K562 (cell line): Measurements from ENCODE around the gene BIRC5. TPM values are rescaled to one million over a fixed set of nuclear protein-coding genes. Genes with fewer than 3 reads are reported as not detected.

Experiments used
- ATAC-seq: fragments of 200-7000 bp; cut with Tn5 transposase; 3 replicates; pipeline ENCODE4 v1.9.1; 2020; ENCODE audit warnings: moderate library complexity
- BruUV-seq: library from RNA; stranded (reverse); fragments of 400-500 nt; replicated peaks from 2 replicates; lab custom pipeline; 2021; lab: Mats Ljungman, UMichigan
- CTCF ChIA-PET: fragments of 300-600 bp; formaldehyde crosslinking; extraction: SDS; loops from one replicate; lab custom pipeline; 2021; ENCODE audit warnings: low intra/inter-chr PET ratio; lab: Yijun Ruan, JAX
- POLR2A ChIA-PET: fragments of 300-600, 350-650 bp; sonication (Branson Sonifier 250); formaldehyde crosslinking; extraction: SDS; loops from one replicate; lab custom pipeline; 2021; ENCODE audit warnings: antibody characterized with exemption, inconsistent platforms; lab: Yijun Ruan, JAX
- DNase-seq, 4 experiments: peaks; one replicate each; pipeline versions ENCODE4 v3.0.0 to v3.0.0-alpha.2; 2011 to 2018; ENCODE audit warnings: low spot score in 3 of 4, mixed read lengths in 3 of 4; ENCODE audit errors: extremely low read depth in 1 of 4
- FAIRE-seq: peaks from 2 replicates; lab custom pipeline; 2011; peaks lifted over from hg19 to GRCh38; lab: Jason Lieb, UNC
- H2AFZ ChIP-seq: 2 replicates; pipeline ENCODE4 v1.6.0; 2011; ENCODE audit warnings: low read depth, low read length, control low read depth, inconsistent platforms
- H3K27ac ChIP-seq: fragments of 200-600 bp; 3 replicates; pipeline ENCODE4 v1.8.0; 2011; ENCODE audit warnings: low read depth, mild to moderate bottlenecking, control low read depth, inconsistent platforms, low read length, moderate library complexity, mixed read lengths; ENCODE audit errors: extremely low read depth
- H3K27me3 ChIP-seq, 2 experiments: fragments of 300-600 bp in 1 of 2; 2 replicates in 1 of 2; 3 replicates in 1 of 2; pipeline versions ENCODE4 v1.6.0 to v1.8.0; 2011; ENCODE audit warnings: inconsistent platforms in 2 of 2, low read length in 2 of 2, mild to moderate bottlenecking in 1 of 2, mixed read lengths in 1 of 2, moderate library complexity in 1 of 2; ENCODE audit not compliant: control insufficient read depth in 2 of 2, insufficient read depth in 2 of 2
- H3K36me3 ChIP-seq: fragments of 300-600 bp; 3 replicates; pipeline ENCODE4 v1.8.0; 2011; ENCODE audit warnings: mild to moderate bottlenecking, low read length, inconsistent platforms; ENCODE audit not compliant: control insufficient read depth, insufficient read depth
- H3K4me1 ChIP-seq, 2 experiments: fragments of 200-600 bp in 1 of 2; replicated peaks in 1 of 2; 2 replicates in 1 of 2; 3 replicates in 1 of 2; pipeline versions ENCODE4 v1.5.1 to v1.8.0; 2011; ENCODE audit warnings: inconsistent platforms in 2 of 2, low read length in 2 of 2, mild to moderate bottlenecking in 1 of 2, mixed read lengths in 1 of 2, moderate library complexity in 1 of 2; ENCODE audit not compliant: control insufficient read depth in 2 of 2, insufficient read depth in 2 of 2
- H3K4me2 ChIP-seq: 2 replicates; pipeline ENCODE4 v1.6.1; 2011; ENCODE audit warnings: low read length, control low read depth, inconsistent platforms, mixed read lengths; ENCODE audit not compliant: insufficient read depth
- H3K4me3 ChIP-seq: fragments of 200-600 bp; sonication (generic), shearing (Covaris generic); 2 replicates; pipeline ENCODE4 v1.5.1; 2016; ENCODE audit warnings: control low read depth, inconsistent platforms
- H3K79me2 ChIP-seq: fragments of 200-600 bp; 3 replicates; pipeline ENCODE4 v1.8.0; 2011; ENCODE audit warnings: low read length, inconsistent platforms; ENCODE audit not compliant: control insufficient read depth, insufficient read depth
- H3K9ac ChIP-seq, 2 experiments: 2 replicates each; pipeline versions ENCODE4 v1.6.0 to v1.6.1; 2011; ENCODE audit warnings: low read depth in 2 of 2, low read length in 2 of 2, control low read depth in 1 of 2, inconsistent platforms in 1 of 2, mild to moderate bottlenecking in 1 of 2, mixed read lengths in 1 of 2; ENCODE audit not compliant: insufficient read depth in 1 of 2
- H3K9me1 ChIP-seq: one replicate; pipeline ENCODE4 v1.6.0; 2011; ENCODE audit warnings: inconsistent platforms, mild to moderate bottlenecking, low read length, moderate library complexity; ENCODE audit not compliant: control insufficient read depth, insufficient read depth
- H3K9me3 ChIP-seq: replicated peaks from 2 replicates; pipeline ENCODE4 v1.5.1; 2011; ENCODE audit warnings: low read depth, low read length, inconsistent platforms; ENCODE audit not compliant: control insufficient read depth, insufficient read depth
- H4K20me1 ChIP-seq: replicated peaks from 2 replicates; pipeline ENCODE4 v1.6.1; 2011; ENCODE audit warnings: low read length, inconsistent platforms, mixed read lengths; ENCODE audit not compliant: control insufficient read depth, insufficient read depth
- ARNT ChIP-seq, 2 experiments: fragments of 450-650 bp; IDR thresholded peaks; 2 replicates each; pipeline ENCODE4 v1.6.1; 2016; ENCODE audit warnings: mild to moderate bottlenecking in 1 of 2
- CREB3 ChIP-seq: fragments of 450-650 bp; conservative IDR thresholded peaks from 2 replicates; pipeline ENCODE4 v1.6.1; 2016; ENCODE audit warnings: missing genetic modification characterization, low read depth, mild to moderate bottlenecking, missing compliant biosample characterization, moderate library complexity
- GTF3C2 ChIP-seq: IDR thresholded peaks from 3 replicates; pipeline ENCODE4 v1.6.1; 2011; ENCODE audit warnings: borderline replicate concordance, mild to moderate bottlenecking, moderate library complexity; ENCODE audit not compliant: insufficient read length; ENCODE audit errors: extremely low read depth
- MECOM ChIP-seq: fragments of 250-450 bp; sonication (Bioruptor Pico); IDR thresholded peaks from 2 replicates; pipeline ENCODE4 v1.8.0; 2022; ENCODE audit warnings: inconsistent platforms
- MIER1 ChIP-seq: fragments of 450-650 bp; IDR thresholded peaks from 2 replicates; pipeline ENCODE4 v1.6.1; 2016; ENCODE audit warnings: antibody characterized with exemption, mild to moderate bottlenecking, low read depth
- NELFE ChIP-seq: IDR thresholded peaks from 2 replicates; pipeline ENCODE4 v1.6.1; 2011; ENCODE audit warnings: mild to moderate bottlenecking; ENCODE audit not compliant: insufficient read depth, insufficient read length
- NR2F6 ChIP-seq: fragments of 450-650 bp; formaldehyde crosslinking; IDR thresholded peaks from 2 replicates; pipeline ENCODE4 v1.4.0; 2020; ENCODE audit warnings: mild to moderate bottlenecking
- SP1 ChIP-seq: sonication (generic); formaldehyde crosslinking; IDR thresholded peaks from 2 replicates; pipeline ENCODE4 v1.8.1; 2022; ENCODE audit warnings: mild to moderate bottlenecking, missing genetic modification reagents
- TRIM24 ChIP-seq, 2 experiments: fragments of 450-650 bp; IDR thresholded peaks; 2 replicates each; pipeline ENCODE4 v1.6.1; 2016
- XRCC3 ChIP-seq: fragments of 450-650 bp; IDR thresholded peaks from 2 replicates; pipeline ENCODE4 v1.6.1; 2017; ENCODE audit warnings: mild to moderate bottlenecking, moderate library complexity
- XRCC5 ChIP-seq: fragments of 200-400 bp; formaldehyde crosslinking; IDR thresholded peaks from 2 replicates; pipeline ENCODE4 v1.6.1; 2017; ENCODE audit warnings: low read depth, mild to moderate bottlenecking, low read length
- ZNF717 ChIP-seq: fragments of 250-450 bp; sonication (Bioruptor Pico); IDR thresholded peaks from 2 replicates; pipeline ENCODE4 v1.5.0; 2021
- WGBS: fragments of 100-300 bp; shearing (Covaris generic); methylation state at CpG from one replicate; pipeline ENCODE4 v1.1.6; 2016; ENCODE audit warnings: low coverage, mixed read lengths; ENCODE audit not compliant: insufficient coverage; ENCODE audit errors: missing lambda C conversion rate; 5-methylcytosine and 5-hydroxymethylcytosine counted together
- in situ Hi-C: fragments of 300-500 bp; cut with MboI; formaldehyde crosslinking; loops from 4 replicates; pipeline ENCODE4 v1.15.0; 2018; ENCODE audit warnings: inconsistent platforms, mixed read lengths
- intact Hi-C: fragments of 100-400 bp; cut with micrococcal nuclease; formaldehyde crosslinking; loops from 2 replicates; pipeline ENCODE4 v1.14.2; 2022
- polyA plus RNA-seq, 8 experiments: library from polyadenylated mRNA; depleted of rRNA in 4 of 8; stranded (reverse) in 5 of 8; unstranded in 3 of 8; fragments of >200 nt; fragmentation: Nextera tagmentation in 2 of 8; fragmentation: Illumina TruSeq in 1 of 8; extraction: Ambion mirVana in 2 of 8; extraction: Trizol in 1 of 8; gene quantifications; 2 replicates each; pipeline versions ENCODE4 v1.2.1 to v1.2.3, GENCODE V29; 2011 to 2014; ENCODE audit warnings: inconsistent platforms in 1 of 8, missing spikeins in 1 of 8
- total RNA-seq, 7 experiments: library from RNA; depleted of rRNA in 6 of 7; stranded (reverse); fragments of >200 nt in 6 of 7; fragmentation: Illumina TruSeq in 2 of 7; extraction: Trizol in 2 of 7; gene quantifications; 2 replicates each; pipeline versions ENCODE4 v1.2.1 to v1.2.3, GENCODE V29; 2011 to 2021; ENCODE audit warnings: low replicate concordance in 1 of 7
- TF ChIP-seq, protein P1 (sequence below): fragments of 450-650 bp; IDR thresholded peaks from 2 replicates; pipeline ENCODE4 v1.6.1; 2016; ENCODE audit warnings: missing biosample characterization, missing genetic modification characterization
- TF ChIP-seq, protein P2 (sequence below): fragments of 200-800 bp; sonication (Bioruptor generic); IDR thresholded peaks from 2 replicates; pipeline ENCODE4 v1.6.1; 2017; ENCODE audit warnings: missing genetic modification characterization, missing compliant biosample characterization

Gene BIRC5
- total and polyA plus RNA-seq, 9 of the 15 experiments (the other 6 are each of a cell fraction or from before 2014, with no cell fraction given): 64.4 to 140 (median 101) TPM

DNA sequence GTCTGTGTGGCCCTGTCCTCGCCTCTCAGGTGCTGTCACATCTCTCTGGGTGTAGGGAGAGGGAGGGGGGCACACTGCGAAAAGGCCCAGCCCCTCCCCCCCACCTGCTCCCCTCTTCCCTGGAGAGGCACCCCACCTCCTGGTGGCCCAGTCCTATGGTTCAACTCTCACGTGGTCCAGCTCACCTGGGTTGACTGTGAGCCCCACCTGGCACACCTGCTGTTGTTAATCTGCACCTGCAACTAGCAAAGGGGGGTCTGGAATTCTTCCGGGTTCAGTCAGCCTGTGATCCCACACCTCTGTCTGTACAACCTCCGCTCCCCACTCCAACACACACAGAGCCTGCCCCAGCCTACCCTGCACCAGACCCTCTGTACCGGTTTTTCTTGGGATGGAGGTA, 47.6 kb upstream of the BIRC5 start (continued):
- TF ChIP-seq GTF3C2: no peak

GRCh38 chr17:78168242-78168902, 45.7 kb upstream of the BIRC5 start, which contains the start of gene SYNGR2:
TSS of gene SYNGR2 (plus strand) at chr17:78168581. CDS start at chr17:78168617, 36 bp downstream.
- DNase-seq: peak; percentile 94 to 95 (median 94)
- Histone ChIP-seq H3K4me3 (peak within 1 kb of the TSS; percentile 92), H3K9me3 (no peaks in the 10 kb centered on the region), H3K27me3 (no peaks in the 10 kb centered on the region), H3K27ac (peak within 1 kb of the TSS; percentile 83), H3K9ac (peak within 1 kb of the TSS; percentile 72 to 97), H3K4me1 (peaks cover 16 to 65% of the 10 kb centered on the region in 2 experiments; a peak in 4 of 5 replicates), H3K9me1 (peaks cover 5% of the 10 kb centered on the region), H3K4me2 (peak within 1 kb of the TSS; percentile 89), H4K20me1 (peaks cover 13% of the 10 kb centered on the region), H3K79me2 (peaks cover 38% of the 10 kb centered on the region), H3K36me3 (peaks cover 42% of the 10 kb centered on the region; the same call in 2 of the 3 replicates), H2AFZ (peak within 1 kb of the TSS; percentile 91)
- CTCF ChIA-PET: no interaction called here
- peak; percentile 86 for ATAC-seq
- peak; percentile 78 for FAIRE-seq
- intact Hi-C loops: loop anchor here (5.0 kb wide), 1 partner anchor 41 kb away; the partner anchor contains the start of gene TMC6
- BruUV-seq: no TSS peak
- POLR2A ChIA-PET: interaction anchor here (0.6 kb wide), 1 partner anchor 700 kb away, joined by 3 read pairs; no protein-coding TSS in a partner anchor
- 5% methylated on average over 18 of the region's 84 CpGs for whole genome bisulfite sequencing
- in situ Hi-C loops: no loop called here
- no peak for TF ChIP-seq MECOM (CRISPR knock-in tag)
- TF ChIP-seq NR2F6 (CRISPR knock-in tag): no peak
- TF ChIP-seq TRIM24 (IDR thresholded peaks at IDR 0.05): no peak
- TF ChIP-seq ZNF717 (CRISPR knock-in tag): no peak
- no peak for TF ChIP-seq CREB3 (tag)
- peak; percentile 31; the same call in 1 of the 2 replicates for TF ChIP-seq SP1
- TF ChIP-seq XRCC5: no peak
- TF ChIP-seq ARNT (IDR thresholded peaks at IDR 0.05): no peak
- TF ChIP-seq, protein P1, sequence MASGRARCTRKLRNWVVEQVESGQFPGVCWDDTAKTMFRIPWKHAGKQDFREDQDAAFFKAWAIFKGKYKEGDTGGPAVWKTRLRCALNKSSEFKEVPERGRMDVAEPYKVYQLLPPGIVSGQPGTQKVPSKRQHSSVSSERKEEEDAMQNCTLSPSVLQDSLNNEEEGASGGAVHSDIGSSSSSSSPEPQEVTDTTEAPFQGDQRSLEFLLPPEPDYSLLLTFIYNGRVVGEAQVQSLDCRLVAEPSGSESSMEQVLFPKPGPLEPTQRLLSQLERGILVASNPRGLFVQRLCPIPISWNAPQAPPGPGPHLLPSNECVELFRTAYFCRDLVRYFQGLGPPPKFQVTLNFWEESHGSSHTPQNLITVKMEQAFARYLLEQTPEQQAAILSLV (tag): no peak
- no peak for TF ChIP-seq XRCC3
- TF ChIP-seq NELFE: no peak
- TF ChIP-seq, protein P2, sequence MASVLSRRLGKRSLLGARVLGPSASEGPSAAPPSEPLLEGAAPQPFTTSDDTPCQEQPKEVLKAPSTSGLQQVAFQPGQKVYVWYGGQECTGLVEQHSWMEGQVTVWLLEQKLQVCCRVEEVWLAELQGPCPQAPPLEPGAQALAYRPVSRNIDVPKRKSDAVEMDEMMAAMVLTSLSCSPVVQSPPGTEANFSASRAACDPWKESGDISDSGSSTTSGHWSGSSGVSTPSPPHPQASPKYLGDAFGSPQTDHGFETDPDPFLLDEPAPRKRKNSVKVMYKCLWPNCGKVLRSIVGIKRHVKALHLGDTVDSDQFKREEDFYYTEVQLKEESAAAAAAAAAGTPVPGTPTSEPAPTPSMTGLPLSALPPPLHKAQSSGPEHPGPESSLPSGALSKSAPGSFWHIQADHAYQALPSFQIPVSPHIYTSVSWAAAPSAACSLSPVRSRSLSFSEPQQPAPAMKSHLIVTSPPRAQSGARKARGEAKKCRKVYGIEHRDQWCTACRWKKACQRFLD (CRISPR knock-in tag): no peak
- no peak for TF ChIP-seq MIER1
